Osteoblast (primary cell): Measurements from ENCODE around the gene SLC7A5. TPM values are rescaled to one million over a fixed set of nuclear protein-coding genes. Genes with fewer than 3 reads are reported as not detected.
A peak's percentile ranks its signal among the peaks of the same experiment; 100 is the strongest.
"Not testable (repeated sequence)": the region's sequence is repeated elsewhere in the genome, so short reads cannot be mapped to it uniquely, and the experiment has no call there.

Experiments
- DNase-seq: peaks from one replicate; pipeline ENCODE4 v3.0.0; 2011; ENCODE audit warnings: low spot score, mixed read lengths; ENCODE audit not compliant: insufficient read length; ENCODE audit errors: missing footprints
- H2AFZ ChIP-seq: 2 replicates; pipeline ENCODE4 v1.6.0; 2011; ENCODE audit warnings: mild to moderate bottlenecking, low read length
- H3K27ac ChIP-seq: 2 replicates; pipeline ENCODE4 v1.5.1; 2011; ENCODE audit warnings: mild to moderate bottlenecking, low read depth, low read length, moderate library complexity
- H3K27me3 ChIP-seq: 2 replicates; pipeline ENCODE4 v1.6.0; 2012; ENCODE audit warnings: mild to moderate bottlenecking, control low read depth, inconsistent platforms, low read length, moderate library complexity; ENCODE audit not compliant: insufficient read depth
- H3K36me3 ChIP-seq: 2 replicates; pipeline ENCODE4 v1.5.1; 2011; ENCODE audit warnings: mild to moderate bottlenecking, low read length, control low read depth, moderate library complexity; ENCODE audit not compliant: insufficient read depth
- H3K4me1 ChIP-seq: 2 replicates; pipeline ENCODE4 v1.5.1; 2011; ENCODE audit warnings: mild to moderate bottlenecking, low read length, control low read depth, moderate library complexity; ENCODE audit not compliant: insufficient read depth
- H3K4me2 ChIP-seq: 2 replicates; pipeline ENCODE4 v1.6.0; 2011; ENCODE audit warnings: mild to moderate bottlenecking, low read length; ENCODE audit not compliant: insufficient read depth
- H3K4me3 ChIP-seq: fragments of 200-600 bp; sonication (generic); 3 replicates; pipeline ENCODE4 v1.5.1; 2012; ENCODE audit warnings: mild to moderate bottlenecking, low read length, inconsistent platforms; ENCODE audit not compliant: insufficient read depth
- H3K79me2 ChIP-seq: 2 replicates; pipeline ENCODE4 v1.6.0; 2012; ENCODE audit warnings: mild to moderate bottlenecking, low read length, control low read depth, inconsistent platforms; ENCODE audit not compliant: insufficient read depth
- H3K9me3 ChIP-seq: 2 replicates; pipeline ENCODE4 v1.5.1; 2011; ENCODE audit warnings: low read depth, low read length, control low read depth
- H4K20me1 ChIP-seq: 2 replicates; pipeline ENCODE4 v1.6.0; 2012; ENCODE audit warnings: mild to moderate bottlenecking, low read length, control low read depth; ENCODE audit not compliant: insufficient read depth
- CTCF ChIP-seq: IDR thresholded peaks from 2 replicates; pipeline ENCODE4 v1.5.1; 2011; ENCODE audit warnings: mild to moderate bottlenecking, low read depth, low read length, moderate library complexity; ENCODE audit errors: extremely low read depth
- total RNA-seq: library from RNA; depleted of rRNA; stranded (reverse); fragments of >200 nt; gene quantifications from 2 replicates; pipeline ENCODE4 v1.2.3, GENCODE V29; 2012

Gene SLC7A5
- total RNA-seq, 1 donor: 90.8 TPM

- H3K27ac ChIP-seq: no peak overlapping the region
- DNase-seq: peak; percentile 72
- no peaks in the 10 kb centered on the region for H3K36me3 ChIP-seq
- no peaks in the 10 kb centered on the region for H3K79me2 ChIP-seq
- no peak overlapping the region for H2AFZ ChIP-seq
- H3K27me3 ChIP-seq: no peaks in the 10 kb centered on the region
- peaks cover 7% of the 10 kb centered on the region for H3K4me1 ChIP-seq
- no peak overlapping the region for H3K4me3 ChIP-seq
- no peaks in the 10 kb centered on the region for H3K9me3 ChIP-seq
- no peak overlapping the region for H3K4me2 ChIP-seq
- no peak for TF ChIP-seq CTCF
- no peaks in the 10 kb centered on the region for H4K20me1 ChIP-seq
Observed at GRCh38 chr16:87897521-87898505, 28.5 kb upstream of the SLC7A5 start.

DNA sequence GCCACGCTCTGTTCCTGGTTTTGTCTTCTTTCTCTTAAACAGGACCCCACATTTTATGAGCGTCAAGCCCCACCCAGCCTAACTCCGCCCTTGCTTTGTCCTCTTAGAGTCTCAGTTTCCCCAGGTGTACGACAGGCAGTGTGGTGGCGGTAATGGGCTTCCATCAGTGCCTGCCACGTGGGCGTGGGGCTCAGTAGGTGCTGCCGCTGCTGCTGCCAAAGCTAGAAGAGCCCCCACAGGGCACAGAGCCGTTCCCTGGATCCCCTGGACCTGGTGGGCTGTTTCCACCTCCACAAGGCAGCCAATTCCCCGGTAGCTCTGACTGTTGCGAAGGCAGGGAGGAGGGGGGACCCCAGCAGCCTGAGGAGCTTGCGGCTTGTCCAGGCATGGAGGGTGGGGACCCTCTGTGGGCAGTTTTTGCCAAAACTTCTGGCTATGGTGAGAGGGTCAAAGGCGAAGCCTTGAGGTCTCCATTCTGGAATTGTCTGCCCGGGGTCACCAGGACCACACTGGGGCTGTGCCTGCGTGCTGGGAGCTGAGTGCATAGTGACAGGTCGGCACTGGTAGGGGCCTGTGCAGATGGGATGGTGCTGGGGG lies 27.7 kb upstream of the SLC7A5 start:
- not testable (repeated sequence) for H3K27ac ChIP-seq, H3K4me3 ChIP-seq, H3K27me3 ChIP-seq, H3K36me3 ChIP-seq, H3K4me2 ChIP-seq, H4K20me1 ChIP-seq, DNase-seq, H2AFZ ChIP-seq, H3K9me3 ChIP-seq, H3K79me2 ChIP-seq, H3K4me1 ChIP-seq

- H3K4me2 ChIP-seq, H3K9me3 ChIP-seq, H3K27me3 ChIP-seq, H3K4me1 ChIP-seq, H3K36me3 ChIP-seq, H3K79me2 ChIP-seq, DNase-seq, H3K27ac ChIP-seq, H2AFZ ChIP-seq, H3K4me3 ChIP-seq, H4K20me1 ChIP-seq: not testable (repeated sequence)
Observed at GRCh38 chr16:87896176-87896890, 27.0 kb upstream of the SLC7A5 start.

- Histone ChIP-seq H2AFZ (no peak overlapping the region), H3K4me2 (no peak overlapping the region), H3K36me3 (no peaks in the 10 kb centered on the region), H3K4me3 (no peak overlapping the region), H3K27me3 (no peaks in the 10 kb centered on the region), H3K4me1 (peaks cover 7% of the 10 kb centered on the region), H3K27ac (no peak overlapping the region), H3K79me2 (no peaks in the 10 kb centered on the region), H4K20me1 (no peaks in the 10 kb centered on the region), H3K9me3 (no peaks in the 10 kb centered on the region)
- peak; percentile 80 for DNase-seq
- TF ChIP-seq CTCF: no peak
Observed at GRCh38 chr16:87895641-87896141, 26.4 kb upstream of the SLC7A5 start.

DNA sequence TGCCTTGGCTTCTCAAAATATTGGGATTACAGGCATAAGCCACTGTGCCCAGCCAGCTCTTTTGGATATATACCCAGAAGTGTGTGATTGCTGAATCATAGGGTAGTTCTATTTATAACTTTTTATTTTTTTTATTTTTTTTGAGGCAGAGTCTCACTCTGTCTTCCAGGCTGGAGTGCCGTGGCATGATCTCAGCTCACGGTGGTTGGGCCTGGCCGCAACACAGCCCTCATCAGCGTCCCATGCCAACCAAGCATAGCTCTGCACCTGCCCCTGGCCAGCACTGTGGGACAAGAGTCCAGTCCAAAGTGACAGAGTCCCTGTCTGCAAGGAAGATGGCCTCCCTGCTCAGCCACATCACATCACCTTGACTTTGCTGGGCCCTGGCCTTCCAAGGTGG lies 24.7 kb upstream of the SLC7A5 start:
- not testable (repeated sequence) for H3K79me2 ChIP-seq, H3K4me2 ChIP-seq, H3K9me3 ChIP-seq, H3K27ac ChIP-seq, H3K4me3 ChIP-seq, H3K27me3 ChIP-seq, H3K4me1 ChIP-seq, DNase-seq, H3K36me3 ChIP-seq, H2AFZ ChIP-seq, H4K20me1 ChIP-seq
